GM21529 (cell line): ENCODE data around the gene ZGRF1.
"Not testable (repeated sequence)": the region's sequence is repeated elsewhere in the genome, so short reads cannot be mapped to it uniquely, and the experiment has no call there.

Experiments used
- ATAC-seq: cut with Tn5 transposase; IDR thresholded peaks from one replicate; pipeline ENCODE4 v1.9.1; 2021; ENCODE audit not compliant: unreplicated experiment

The ZGRF1 gene

GRCh38 chr4:112636688-112637551 lies at the start of gene ZGRF1, which contains the start of gene LARP7:
Gene ZGRF1, minus strand, starts transcription at chr4:112636909. Its CDS starts 3,733 bp downstream, at chr4:112633176.
Gene LARP7, plus strand, starts transcription at chr4:112637143. Its CDS starts 7,527 bp downstream, at chr4:112644670.
- peak; percentile 90 for ATAC-seq

DNA sequence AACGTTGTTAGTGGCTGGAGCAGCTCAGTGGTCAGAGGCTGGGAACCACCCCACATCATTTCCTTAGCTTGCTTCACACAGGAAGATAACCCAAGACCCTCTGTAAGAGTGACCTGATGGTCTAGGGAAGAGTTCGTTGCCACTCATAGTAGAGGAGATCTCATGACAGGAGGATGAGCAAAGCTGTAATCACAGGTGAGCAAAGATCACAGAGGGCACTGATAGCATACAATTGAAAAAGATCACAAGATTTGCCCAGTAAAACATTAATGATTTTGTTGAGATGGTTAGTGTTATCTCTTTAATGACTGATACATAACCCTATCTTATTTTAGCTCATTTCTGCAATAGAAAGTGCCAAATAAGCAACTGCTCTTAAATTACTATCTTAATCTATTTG lies 44.3 kb upstream of the ZGRF1 start:
- ATAC-seq = no peak

GRCh38 chr4:112677519-112678091 lies 40.9 kb upstream of the ZGRF1 start:
- no peak for ATAC-seq

DNA sequence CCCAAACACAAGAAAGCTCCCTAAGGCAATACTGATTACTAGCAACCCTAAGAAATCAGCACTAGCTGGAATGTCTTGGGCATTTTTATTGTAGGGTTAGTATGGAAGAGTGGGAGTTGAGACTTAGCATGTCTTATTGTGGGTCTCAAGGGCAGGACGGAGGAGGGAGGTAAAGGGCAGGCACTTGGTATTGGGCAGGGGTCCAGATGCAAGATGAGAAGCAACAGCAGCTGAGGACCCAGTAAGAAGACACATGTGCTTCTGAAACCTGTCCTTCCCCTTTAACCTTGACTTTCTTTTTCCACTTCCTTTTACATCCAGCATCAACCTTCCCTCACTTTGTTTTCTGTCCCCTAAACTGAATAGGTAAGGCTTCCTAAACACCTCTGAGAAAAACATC lies 37.7 kb upstream of the ZGRF1 start:
- no peak for ATAC-seq

DNA sequence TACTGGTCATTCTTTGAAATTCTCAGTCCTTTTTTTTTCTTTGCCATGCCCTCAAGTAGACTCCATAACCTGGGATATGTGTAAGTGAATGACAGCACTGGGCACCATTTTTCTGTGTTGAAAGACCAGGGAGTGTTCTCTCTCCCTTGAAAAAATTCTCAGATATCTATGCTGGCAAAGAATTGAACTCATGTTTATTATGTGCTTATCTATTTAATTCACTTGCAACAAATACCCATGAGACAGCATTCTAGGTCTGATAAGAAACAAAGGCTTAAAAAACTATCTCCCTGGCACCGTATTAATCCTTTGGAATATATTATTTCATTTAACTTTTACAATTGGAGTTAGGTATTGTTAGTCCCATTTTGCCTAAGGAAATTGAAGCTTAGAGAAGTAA lies 37.0 kb upstream of the ZGRF1 start:
- no peak for ATAC-seq

- no peak for ATAC-seq
Observed at GRCh38 chr4:112673076-112673475, 36.4 kb upstream of the ZGRF1 start.

DNA sequence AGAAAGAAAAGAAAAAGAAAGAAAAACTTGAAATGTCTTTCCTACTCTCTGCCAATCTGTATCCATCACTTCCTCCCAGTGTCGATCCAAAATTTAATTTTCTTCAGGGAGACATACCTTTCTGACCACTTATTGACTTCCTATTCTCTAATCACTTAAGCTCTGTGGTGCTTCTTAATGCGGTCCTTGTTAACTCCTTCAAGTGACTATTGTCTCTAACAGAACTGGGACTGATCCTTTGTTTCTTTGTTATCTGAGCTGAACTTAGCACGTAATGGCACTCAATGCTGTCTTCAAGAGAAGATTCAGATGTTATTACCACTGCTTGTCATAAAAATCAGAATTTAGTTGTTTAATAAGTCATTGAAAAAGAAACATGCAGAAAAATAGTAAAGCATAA lies 31.4 kb upstream of the ZGRF1 start:
- no peak for ATAC-seq

DNA sequence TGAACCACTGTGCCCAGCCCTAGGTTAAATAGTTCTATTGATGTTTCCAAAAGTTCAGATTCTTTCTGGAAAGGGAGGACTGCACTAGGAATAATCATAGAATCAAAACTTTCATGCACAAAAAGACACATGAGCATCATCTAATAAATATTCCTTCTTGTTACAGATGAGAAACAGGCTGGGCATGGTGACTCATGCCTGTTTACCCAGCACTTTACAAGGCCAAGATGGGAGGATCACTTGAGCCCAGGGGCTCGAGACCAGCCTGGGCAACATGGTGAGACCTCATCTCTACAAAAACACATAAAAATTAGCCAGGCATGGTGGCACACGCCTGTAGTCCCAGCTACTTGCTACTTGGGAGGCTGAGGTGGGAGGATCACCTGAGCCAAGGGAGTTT lies 27.9 kb upstream of the ZGRF1 start:
- no peak for ATAC-seq

GRCh38 chr4:112656115-112656514 lies 19.4 kb upstream of the ZGRF1 start:
- not testable (repeated sequence) for ATAC-seq

- no peak for ATAC-seq
Observed at GRCh38 chr4:112655270-112655669, 18.6 kb upstream of the ZGRF1 start.

DNA sequence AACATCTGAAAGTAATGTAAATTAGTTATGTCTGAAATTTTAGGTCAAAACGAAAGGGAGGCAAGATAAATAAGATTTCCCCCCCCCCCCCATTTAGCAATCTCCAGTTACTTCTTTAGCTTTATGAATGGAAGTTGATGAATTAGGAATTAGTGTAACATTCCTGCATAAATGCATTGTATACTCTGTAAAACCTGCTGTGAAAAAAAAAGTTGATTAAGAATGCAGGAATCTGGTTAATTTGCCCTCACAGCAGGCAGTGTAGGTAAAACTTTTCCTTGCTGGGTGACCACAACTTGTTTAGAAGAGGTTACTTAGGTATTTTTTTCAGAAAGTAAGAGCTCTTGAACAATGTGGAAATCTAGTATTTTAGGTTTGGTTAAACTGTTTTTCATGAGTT lies 15.5 kb upstream of the ZGRF1 start:
- ATAC-seq = no peak

GRCh38 chr4:112651641-112652040 lies 14.9 kb upstream of the ZGRF1 start:
- ATAC-seq = no peak

DNA sequence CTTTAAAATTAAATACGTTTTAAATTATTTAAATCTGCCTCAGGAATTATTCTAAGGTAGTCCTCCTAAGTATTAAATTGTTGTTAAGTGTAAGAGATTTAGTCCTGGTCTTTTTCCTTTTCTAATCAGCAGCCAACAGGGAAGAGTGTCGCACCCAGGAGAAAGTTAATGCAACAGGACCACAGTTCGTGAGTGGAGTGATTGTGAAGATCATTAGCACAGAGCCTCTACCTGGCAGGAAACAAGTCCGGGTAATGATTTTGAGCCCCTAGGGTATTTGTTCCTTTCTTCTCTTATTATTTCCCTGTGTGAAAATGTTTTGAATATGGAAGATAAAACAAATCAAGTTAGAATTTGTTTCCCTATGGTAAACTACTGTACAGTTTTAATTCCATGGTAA lies 13.6 kb upstream of the ZGRF1 start:
- ATAC-seq = no peak

DNA sequence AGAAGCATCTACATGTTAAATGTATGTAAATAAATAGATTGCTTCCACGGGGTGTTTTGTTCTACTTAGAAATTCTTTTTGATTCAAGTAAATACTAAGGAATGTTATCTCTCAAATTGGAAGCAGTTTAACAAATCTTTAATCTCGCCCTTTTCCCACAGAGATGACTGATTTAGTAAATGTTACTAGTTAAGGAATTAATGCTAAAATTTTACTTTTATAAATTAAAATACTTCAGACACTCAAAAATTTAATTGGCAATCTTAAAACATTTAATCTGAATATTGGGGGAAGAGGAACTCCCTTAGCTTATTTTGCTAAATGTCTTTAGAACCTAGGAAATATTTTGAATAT lies 12.3 kb upstream of the ZGRF1 start:
- ATAC-seq = no peak

GRCh38 chr4:112648263-112649054 lies 11.8 kb upstream of the ZGRF1 start:
- no peak for ATAC-seq

- no peak for ATAC-seq
Observed at GRCh38 chr4:112647785-112648184, 11.1 kb upstream of the ZGRF1 start.

GRCh38 chr4:112646632-112647537 lies 10.2 kb upstream of the ZGRF1 start:
- ATAC-seq = no peak

DNA sequence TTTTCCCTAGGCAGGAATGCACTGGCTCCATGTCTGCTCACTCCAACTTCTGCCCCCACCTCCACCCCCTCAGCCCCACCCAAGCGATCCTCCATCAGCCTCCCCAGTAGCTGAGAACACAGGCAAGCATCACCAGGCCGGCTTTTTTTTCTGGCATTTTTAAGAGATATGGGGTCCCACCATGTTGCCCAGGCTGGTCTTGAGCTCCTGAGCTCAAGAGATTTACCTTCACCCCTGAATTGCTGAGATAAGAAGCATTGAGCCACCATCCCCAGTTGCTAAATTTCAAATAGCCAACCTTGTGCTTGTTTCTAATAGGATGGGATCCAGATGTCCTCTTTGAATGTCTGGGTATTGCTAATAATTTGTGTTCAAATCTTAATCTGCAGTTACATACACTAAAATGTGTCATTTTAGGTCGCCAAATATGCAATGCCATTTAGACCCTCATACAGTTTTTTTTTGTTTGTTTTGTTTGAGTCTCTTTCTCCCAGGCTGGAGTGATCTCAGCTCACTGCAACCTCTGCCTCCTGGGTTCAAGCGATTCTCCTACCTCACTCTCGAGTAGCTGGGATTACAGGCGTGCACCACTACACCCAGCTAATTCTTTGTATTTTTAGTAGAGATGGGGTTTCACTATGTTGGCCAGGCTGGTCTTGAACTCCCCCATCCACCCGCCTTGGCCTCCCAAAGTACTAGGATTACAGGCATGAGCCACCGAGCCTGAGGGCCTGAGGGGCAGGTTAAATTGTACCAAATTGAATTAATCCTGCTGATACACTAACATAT lies 9.0 kb upstream of the ZGRF1 start:
- ATAC-seq = no peak

DNA sequence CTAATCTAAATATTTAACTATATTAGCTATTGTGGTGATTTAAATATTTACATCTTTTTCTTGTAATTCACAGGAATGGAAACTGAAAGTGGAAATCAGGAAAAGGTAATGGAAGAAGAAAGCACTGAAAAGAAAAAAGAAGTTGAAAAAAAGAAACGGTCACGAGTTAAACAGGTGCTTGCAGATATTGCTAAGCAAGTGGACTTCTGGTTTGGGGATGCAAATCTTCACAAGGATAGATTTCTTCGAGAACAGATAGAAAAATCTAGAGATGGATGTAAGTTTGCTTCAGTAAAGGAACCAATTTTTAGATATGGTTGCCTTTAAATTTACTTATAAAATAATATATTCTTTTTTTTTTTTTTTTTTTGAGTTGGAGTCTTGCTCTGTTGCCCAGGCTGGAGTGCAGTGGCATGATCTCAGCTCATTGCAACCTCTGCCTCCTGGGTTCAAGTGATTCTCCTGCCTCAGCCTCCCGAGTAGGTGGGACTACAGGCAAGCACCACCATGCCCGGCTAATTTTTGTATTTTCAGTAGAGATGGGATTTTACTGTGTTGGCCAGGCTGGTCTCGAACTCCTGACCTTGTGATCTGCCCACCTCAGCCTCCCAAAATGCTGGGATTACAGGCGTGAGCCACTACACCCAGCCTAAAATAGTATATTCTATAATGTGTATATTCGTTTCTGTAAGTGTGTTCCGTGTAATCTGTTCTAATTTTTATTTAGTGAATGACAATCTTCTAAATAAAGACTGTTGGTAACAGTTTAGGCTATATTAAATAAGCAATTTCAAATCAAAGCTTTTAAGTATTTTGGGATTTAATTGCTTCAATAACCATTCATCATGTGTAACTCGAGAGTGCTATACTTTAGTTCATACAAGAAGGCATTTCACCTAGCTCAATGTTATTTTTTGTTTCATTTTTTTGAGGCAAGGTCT lies 8.2 kb upstream of the ZGRF1 start:
- not testable (repeated sequence) for ATAC-seq
